MM.1S (cell line): ENCODE data around the gene GATAD2A.

Source experiments
- CTCF ChIP-seq: fragments of 300-600 bp; sonication (generic); IDR thresholded peaks from 2 replicates; pipeline ENCODE4 v1.5.1; 2016; ENCODE audit warnings: antibody characterized with exemption, low read length, mixed read lengths
- EZH2 ChIP-seq: fragments of 300-600 bp; sonication (generic); optimal IDR thresholded peaks from 2 replicates; pipeline ENCODE3; 2017; ENCODE audit warnings: low read depth, mild to moderate bottlenecking, antibody characterized with exemption, low read length, mixed read lengths
- EZH2phosphoT487 ChIP-seq: fragments of 300-600 bp; sonication (generic); IDR thresholded peaks from 2 replicates; pipeline ENCODE4 v1.6.1; 2018; ENCODE audit warnings: antibody characterized with exemption, low read length

GRCh38 chr19:19537075-19538048, 131.9 kb downstream of the GATAD2A start:
- TF ChIP-seq CTCF (no peak), EZH2phosphoT487 (no peak), EZH2 (no peak)
